ENCODE data around the gene GM2A. TPM values are rescaled to one million over a fixed set of nuclear protein-coding genes. Genes with fewer than 3 reads are reported as not detected.
A peak's percentile ranks its signal among the peaks of the same experiment; 100 is the strongest.

The GM2A gene
- total and polyA plus RNA-seq, 9 of the 15 experiments (the other 6 are each of a cell fraction or from before 2014, with no cell fraction given) = 5.8 to 36.0 (median 10.0) TPM

DNA sequence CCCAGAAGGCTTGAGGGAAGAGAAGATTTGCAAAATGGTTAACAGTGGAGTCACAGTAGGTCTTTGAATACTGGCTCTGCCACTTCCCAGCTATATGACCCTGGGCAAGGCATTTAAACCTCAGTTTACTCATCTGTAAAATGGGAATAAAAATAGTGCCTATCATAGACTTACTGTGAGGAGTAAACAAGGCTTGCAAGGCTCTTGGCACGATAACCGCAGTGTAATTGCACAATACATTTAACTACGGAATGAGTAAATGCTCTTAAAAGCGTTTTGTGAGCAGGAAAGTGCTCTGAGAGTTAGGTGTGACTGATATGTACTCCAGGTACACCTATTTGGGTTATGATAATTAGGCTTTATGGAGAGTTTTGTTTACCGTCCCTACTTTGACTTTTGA, 42.2 kb downstream of the GM2A start (continued):
- TF ChIP-seq, protein P1, sequence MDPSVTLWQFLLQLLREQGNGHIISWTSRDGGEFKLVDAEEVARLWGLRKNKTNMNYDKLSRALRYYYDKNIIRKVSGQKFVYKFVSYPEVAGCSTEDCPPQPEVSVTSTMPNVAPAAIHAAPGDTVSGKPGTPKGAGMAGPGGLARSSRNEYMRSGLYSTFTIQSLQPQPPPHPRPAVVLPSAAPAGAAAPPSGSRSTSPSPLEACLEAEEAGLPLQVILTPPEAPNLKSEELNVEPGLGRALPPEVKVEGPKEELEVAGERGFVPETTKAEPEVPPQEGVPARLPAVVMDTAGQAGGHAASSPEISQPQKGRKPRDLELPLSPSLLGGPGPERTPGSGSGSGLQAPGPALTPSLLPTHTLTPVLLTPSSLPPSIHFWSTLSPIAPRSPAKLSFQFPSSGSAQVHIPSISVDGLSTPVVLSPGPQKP (CRISPR knock-in tag; IDR thresholded peaks at IDR 0.05) = no peak
- TF ChIP-seq BCOR (IDR thresholded peaks at IDR 0.05) (peak; percentile 61), SRSF1 (IDR thresholded peaks at IDR 0.05; ENCODE audit: low read depth, low read length) (no peak), GTF2A2 (tag; IDR thresholded peaks at IDR 0.05) (no peak), ERF (CRISPR knock-in tag; IDR thresholded peaks at IDR 0.05) (no peak)
- TF ChIP-seq, protein P2, sequence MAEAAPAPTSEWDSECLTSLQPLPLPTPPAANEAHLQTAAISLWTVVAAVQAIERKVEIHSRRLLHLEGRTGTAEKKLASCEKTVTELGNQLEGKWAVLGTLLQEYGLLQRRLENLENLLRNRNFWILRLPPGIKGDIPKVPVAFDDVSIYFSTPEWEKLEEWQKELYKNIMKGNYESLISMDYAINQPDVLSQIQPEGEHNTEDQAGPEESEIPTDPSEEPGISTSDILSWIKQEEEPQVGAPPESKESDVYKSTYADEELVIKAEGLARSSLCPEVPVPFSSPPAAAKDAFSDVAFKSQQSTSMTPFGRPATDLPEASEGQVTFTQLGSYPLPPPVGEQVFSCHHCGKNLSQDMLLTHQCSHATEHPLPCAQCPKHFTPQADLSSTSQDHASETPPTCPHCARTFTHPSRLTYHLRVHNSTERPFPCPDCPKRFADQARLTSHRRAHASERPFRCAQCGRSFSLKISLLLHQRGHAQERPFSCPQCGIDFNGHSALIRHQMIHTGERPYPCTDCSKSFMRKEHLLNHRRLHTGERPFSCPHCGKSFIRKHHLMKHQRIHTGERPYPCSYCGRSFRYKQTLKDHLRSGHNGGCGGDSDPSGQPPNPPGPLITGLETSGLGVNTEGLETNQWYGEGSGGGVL (CRISPR knock-in tag; IDR thresholded peaks at IDR 0.05) = no peak
- TF ChIP-seq, protein P3, sequence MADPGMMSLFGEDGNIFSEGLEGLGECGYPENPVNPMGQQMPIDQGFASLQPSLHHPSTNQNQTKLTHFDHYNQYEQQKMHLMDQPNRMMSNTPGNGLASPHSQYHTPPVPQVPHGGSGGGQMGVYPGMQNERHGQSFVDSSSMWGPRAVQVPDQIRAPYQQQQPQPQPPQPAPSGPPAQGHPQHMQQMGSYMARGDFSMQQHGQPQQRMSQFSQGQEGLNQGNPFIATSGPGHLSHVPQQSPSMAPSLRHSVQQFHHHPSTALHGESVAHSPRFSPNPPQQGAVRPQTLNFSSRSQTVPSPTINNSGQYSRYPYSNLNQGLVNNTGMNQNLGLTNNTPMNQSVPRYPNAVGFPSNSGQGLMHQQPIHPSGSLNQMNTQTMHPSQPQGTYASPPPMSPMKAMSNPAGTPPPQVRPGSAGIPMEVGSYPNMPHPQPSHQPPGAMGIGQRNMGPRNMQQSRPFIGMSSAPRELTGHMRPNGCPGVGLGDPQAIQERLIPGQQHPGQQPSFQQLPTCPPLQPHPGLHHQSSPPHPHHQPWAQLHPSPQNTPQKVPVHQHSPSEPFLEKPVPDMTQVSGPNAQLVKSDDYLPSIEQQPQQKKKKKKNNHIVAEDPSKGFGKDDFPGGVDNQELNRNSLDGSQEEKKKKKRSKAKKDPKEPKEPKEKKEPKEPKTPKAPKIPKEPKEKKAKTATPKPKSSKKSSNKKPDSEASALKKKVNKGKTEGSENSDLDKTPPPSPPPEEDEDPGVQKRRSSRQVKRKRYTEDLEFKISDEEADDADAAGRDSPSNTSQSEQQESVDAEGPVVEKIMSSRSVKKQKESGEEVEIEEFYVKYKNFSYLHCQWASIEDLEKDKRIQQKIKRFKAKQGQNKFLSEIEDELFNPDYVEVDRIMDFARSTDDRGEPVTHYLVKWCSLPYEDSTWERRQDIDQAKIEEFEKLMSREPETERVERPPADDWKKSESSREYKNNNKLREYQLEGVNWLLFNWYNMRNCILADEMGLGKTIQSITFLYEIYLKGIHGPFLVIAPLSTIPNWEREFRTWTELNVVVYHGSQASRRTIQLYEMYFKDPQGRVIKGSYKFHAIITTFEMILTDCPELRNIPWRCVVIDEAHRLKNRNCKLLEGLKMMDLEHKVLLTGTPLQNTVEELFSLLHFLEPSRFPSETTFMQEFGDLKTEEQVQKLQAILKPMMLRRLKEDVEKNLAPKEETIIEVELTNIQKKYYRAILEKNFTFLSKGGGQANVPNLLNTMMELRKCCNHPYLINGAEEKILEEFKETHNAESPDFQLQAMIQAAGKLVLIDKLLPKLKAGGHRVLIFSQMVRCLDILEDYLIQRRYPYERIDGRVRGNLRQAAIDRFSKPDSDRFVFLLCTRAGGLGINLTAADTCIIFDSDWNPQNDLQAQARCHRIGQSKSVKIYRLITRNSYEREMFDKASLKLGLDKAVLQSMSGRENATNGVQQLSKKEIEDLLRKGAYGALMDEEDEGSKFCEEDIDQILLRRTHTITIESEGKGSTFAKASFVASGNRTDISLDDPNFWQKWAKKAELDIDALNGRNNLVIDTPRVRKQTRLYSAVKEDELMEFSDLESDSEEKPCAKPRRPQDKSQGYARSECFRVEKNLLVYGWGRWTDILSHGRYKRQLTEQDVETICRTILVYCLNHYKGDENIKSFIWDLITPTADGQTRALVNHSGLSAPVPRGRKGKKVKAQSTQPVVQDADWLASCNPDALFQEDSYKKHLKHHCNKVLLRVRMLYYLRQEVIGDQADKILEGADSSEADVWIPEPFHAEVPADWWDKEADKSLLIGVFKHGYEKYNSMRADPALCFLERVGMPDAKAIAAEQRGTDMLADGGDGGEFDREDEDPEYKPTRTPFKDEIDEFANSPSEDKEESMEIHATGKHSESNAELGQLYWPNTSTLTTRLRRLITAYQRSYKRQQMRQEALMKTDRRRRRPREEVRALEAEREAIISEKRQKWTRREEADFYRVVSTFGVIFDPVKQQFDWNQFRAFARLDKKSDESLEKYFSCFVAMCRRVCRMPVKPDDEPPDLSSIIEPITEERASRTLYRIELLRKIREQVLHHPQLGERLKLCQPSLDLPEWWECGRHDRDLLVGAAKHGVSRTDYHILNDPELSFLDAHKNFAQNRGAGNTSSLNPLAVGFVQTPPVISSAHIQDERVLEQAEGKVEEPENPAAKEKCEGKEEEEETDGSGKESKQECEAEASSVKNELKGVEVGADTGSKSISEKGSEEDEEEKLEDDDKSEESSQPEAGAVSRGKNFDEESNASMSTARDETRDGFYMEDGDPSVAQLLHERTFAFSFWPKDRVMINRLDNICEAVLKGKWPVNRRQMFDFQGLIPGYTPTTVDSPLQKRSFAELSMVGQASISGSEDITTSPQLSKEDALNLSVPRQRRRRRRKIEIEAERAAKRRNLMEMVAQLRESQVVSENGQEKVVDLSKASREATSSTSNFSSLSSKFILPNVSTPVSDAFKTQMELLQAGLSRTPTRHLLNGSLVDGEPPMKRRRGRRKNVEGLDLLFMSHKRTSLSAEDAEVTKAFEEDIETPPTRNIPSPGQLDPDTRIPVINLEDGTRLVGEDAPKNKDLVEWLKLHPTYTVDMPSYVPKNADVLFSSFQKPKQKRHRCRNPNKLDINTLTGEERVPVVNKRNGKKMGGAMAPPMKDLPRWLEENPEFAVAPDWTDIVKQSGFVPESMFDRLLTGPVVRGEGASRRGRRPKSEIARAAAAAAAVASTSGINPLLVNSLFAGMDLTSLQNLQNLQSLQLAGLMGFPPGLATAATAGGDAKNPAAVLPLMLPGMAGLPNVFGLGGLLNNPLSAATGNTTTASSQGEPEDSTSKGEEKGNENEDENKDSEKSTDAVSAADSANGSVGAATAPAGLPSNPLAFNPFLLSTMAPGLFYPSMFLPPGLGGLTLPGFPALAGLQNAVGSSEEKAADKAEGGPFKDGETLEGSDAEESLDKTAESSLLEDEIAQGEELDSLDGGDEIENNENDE (IDR thresholded peaks at IDR 0.05; ENCODE audit: low read depth, low read length) = no peak
